Liver (tissue), 3 donors: ENCODE data around the gene D2HGDH.

Experiments used
- ATF3 ChIP-seq: IDR thresholded peaks from 2 replicates; pipeline ENCODE4 v1.6.1; 2016; ENCODE audit warnings: antibody characterized with exemption
- CTCF ChIP-seq: fragments of 150-350 bp; IDR thresholded peaks from 2 replicates; pipeline ENCODE4 v1.5.1; 2017; ENCODE audit warnings: improper control_type of control experiment, low read depth, low read length; ENCODE audit not compliant: missing input control
- EGR1 ChIP-seq, 2 donors: IDR thresholded peaks; 2 replicates each; pipeline ENCODE4 v1.6.1; 2016 to 2018; ENCODE audit warnings: antibody characterized with exemption in 2 of 2, low read depth in 2 of 2
- GABPA ChIP-seq, 2 donors: IDR thresholded peaks in 1 of 2; conservative IDR thresholded peaks in 1 of 2; 2 replicates each; pipeline ENCODE4 v1.6.1; 2016; ENCODE audit warnings: antibody characterized with exemption in 2 of 2, mild to moderate bottlenecking in 1 of 2, moderate library complexity in 1 of 2
- JUND ChIP-seq, 2 donors: IDR thresholded peaks; 2 replicates each; pipeline ENCODE4 v1.6.1; 2016; ENCODE audit warnings: antibody characterized with exemption in 2 of 2
- MAX ChIP-seq: IDR thresholded peaks from 2 replicates; pipeline ENCODE4 v1.6.1; 2016; ENCODE audit warnings: antibody characterized with exemption
- RAD21 ChIP-seq, 2 donors: IDR thresholded peaks; 2 replicates each; pipeline ENCODE4 v1.6.1; 2016; ENCODE audit warnings: antibody characterized with exemption in 2 of 2, mild to moderate bottlenecking in 2 of 2
- REST ChIP-seq: IDR thresholded peaks from 2 replicates; pipeline ENCODE4 v1.6.1; 2016; ENCODE audit warnings: antibody characterized with exemption, mild to moderate bottlenecking
- SP1 ChIP-seq: IDR thresholded peaks from 2 replicates; pipeline ENCODE4 v1.6.1; 2018; ENCODE audit warnings: antibody characterized with exemption, mild to moderate bottlenecking
- TAF1 ChIP-seq: conservative IDR thresholded peaks from 2 replicates; pipeline ENCODE4 v1.6.1; 2016; ENCODE audit warnings: antibody characterized with exemption, mild to moderate bottlenecking
- YY1 ChIP-seq: IDR thresholded peaks from 2 replicates; pipeline ENCODE4 v1.6.1; 2016; ENCODE audit warnings: antibody characterized with exemption, mild to moderate bottlenecking
- ZBTB33 ChIP-seq: IDR thresholded peaks from 2 replicates; pipeline ENCODE4 v1.6.1; 2016; ENCODE audit warnings: antibody characterized with exemption
- donor health status: healthy.
- donor health status: healthy.

GRCh38 chr2:241686324-241686649 is 48.1 kb upstream of the D2HGDH start:
- TF ChIP-seq CTCF (no peak), YY1 (no peak), TAF1 (no peak), MAX (no peak), SP1 (no peak), RAD21 (IDR thresholded peaks at IDR 0.05) (no peak), JUND (IDR thresholded peaks at IDR 0.05) (no peak), REST (no peak), ATF3 (no peak), ZBTB33 (no peak), GABPA (IDR thresholded peaks at IDR 0.05 in 1 of 2, conservative IDR thresholded peaks at IDR 0.05 in 1 of 2) (no peak), EGR1 (IDR thresholded peaks at IDR 0.05; ENCODE audit: low read depth in 2 of 2) (no peak)
